GM18511 (cell line): ENCODE data around the gene SPSB2.
"Not testable (repeated sequence)": the region's sequence is repeated elsewhere in the genome, so short reads cannot be mapped to it uniquely, and the experiment has no call there.

ENCODE experiments used
- ATAC-seq: cut with Tn5 transposase; IDR thresholded peaks from one replicate; pipeline ENCODE4 v1.9.1; 2021; ENCODE audit warnings: mild to moderate bottlenecking, moderate library complexity; ENCODE audit not compliant: unreplicated experiment

Gene SPSB2

GRCh38 chr12:6873094-6874014 is at the start of gene SPSB2:
Gene SPSB2, minus strand, starts transcription at chr12:6873303. Its CDS starts 402 bp downstream, at chr12:6872901.
- ATAC-seq, result peak; percentile 77

DNA sequence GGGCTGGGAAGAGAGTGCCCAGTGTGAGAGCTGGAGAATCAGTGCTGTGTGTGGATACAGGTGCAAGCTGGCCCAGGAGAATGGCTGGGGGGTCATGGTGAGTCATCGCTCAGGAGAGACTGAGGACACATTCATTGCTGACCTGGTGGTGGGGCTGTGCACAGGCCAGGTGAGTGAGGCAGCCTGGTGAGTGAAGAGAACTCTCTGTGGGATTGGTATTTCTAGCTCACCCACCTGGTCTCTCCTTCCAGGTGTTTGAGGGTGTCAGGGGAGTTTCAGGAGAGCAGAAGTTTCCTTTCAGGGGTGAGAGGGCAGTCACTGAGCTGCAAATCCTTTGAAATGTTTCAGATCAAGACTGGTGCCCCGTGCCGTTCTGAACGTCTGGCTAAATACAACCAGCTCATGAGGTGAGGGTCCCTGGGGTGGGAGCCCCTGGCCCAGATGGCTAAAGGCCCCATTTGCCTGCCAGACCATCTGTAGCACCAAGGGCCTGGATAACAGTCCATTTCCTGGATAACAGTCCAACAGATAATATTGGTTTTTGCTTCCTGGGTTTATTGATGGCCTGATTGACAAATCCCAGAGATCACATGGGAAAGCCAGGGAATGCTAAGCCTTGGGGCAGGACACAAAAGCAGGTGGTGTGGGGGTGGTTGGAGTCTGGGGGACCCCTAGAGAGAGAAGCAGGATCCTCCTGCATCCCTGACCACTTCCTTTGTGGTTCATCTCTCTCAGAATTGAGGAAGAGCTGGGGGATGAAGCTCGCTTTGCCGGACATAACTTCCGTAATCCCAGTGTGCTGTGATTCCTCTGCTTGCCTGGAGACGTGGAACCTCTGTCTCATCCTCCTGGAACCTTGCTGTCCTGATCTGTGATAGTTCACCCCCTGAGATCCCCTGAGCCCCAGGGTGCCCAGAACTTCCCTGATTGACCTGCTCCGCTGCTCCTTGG is 49.2 kb upstream of the SPSB2 start:
- ATAC-seq, result no peak

DNA sequence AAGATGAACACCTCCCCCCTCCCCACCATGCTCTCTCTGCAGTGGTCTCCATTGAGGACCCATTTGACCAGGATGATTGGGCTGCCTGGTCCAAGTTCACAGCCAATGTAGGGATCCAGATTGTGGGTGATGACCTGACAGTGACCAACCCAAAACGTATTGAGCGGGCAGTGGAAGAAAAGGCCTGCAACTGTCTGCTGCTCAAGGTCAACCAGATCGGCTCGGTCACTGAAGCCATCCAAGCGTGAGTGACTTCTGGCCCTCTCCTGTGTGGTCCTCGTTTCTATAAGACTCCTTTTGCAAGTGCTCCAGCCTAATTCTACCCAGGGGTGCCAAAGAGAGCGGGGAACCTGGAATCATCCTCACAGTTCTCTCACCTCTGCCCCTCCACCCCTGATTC is 48.4 kb upstream of the SPSB2 start:
- ATAC-seq, result no peak

- no peak for ATAC-seq
Measured at GRCh38 chr12:6919588-6919987, 46.5 kb upstream of the SPSB2 start.

DNA sequence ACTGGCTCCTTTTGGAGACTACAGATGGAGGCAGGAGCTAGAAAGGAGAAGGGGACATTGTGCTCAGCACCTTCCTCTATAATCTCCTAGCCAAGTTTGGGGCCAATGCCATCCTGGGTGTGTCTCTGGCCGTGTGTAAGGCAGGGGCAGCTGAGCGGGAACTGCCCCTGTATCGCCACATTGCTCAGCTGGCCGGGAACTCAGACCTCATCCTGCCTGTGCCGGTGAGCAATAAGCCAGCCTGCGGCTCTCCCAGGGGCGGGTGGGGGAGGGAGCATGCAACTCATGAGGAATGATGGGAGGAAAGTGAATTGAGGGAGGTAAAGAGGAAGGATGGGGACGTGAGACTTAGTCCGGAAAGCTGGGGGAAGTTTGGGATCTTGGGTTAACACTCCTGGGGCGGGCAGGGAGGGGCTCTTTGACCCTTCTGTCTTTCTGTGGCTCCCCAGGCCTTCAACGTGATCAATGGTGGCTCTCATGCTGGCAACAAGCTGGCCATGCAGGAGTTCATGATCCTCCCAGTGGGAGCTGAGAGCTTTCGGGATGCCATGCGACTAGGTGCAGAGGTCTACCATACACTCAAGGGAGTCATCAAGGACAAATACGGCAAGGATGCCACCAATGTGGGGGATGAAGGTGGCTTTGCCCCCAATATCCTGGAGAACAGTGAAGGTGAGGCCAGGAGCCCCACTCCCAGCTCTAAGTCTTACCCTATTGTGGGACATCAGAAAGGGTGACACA is 44.6 kb upstream of the SPSB2 start:
- no peak for ATAC-seq

DNA sequence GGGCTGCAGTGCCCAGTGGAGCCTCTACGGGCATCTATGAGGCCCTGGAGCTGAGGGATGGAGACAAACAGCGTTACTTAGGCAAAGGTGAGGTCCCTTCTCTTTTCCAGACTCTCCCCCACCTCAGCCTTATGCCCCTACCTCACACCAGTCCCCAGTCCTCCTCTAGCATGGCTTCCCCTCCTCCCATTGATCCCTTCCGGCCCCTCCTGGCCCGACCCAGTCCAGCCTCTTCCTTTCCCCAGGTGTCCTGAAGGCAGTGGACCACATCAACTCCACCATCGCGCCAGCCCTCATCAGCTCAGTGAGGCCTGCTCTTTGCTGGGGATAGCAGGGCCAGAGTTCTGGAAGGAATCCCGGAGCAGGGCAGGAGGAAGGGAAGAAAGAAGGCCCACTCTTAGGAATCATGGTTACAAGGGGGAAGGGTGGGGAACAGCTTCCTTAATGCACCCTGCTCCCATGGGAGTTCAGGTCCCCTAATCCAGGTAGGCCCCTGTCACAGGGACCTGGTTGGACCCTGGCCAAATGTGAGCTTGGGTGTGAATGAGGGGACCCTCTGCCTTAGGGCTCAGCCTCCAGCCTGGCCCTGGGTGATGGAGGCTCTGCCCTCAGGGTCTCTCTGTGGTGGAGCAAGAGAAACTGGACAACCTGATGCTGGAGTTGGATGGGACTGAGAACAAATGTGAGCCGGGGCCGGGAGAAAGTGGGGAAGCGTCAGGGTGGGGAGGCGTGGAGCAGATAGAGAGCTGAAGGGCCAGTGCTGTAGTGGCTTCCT is 43.5 kb upstream of the SPSB2 start:
- no peak for ATAC-seq

- no peak for ATAC-seq
Measured at GRCh38 chr12:6915789-6916285, 42.7 kb upstream of the SPSB2 start.

- peak; percentile 17 for ATAC-seq
Measured at GRCh38 chr12:6914947-6915788, 42.1 kb upstream of the SPSB2 start.

GRCh38 chr12:6914246-6914946 is 41.3 kb upstream of the SPSB2 start, which contains the start of gene ENO2:
Gene ENO2, plus strand, starts transcription at chr12:6914580. Its CDS starts 1,253 bp downstream, at chr12:6915833.
- ATAC-seq, result peak; percentile 82

GRCh38 chr12:6912164-6912935 is 39.2 kb upstream of the SPSB2 start:
- ATAC-seq, result no peak

DNA sequence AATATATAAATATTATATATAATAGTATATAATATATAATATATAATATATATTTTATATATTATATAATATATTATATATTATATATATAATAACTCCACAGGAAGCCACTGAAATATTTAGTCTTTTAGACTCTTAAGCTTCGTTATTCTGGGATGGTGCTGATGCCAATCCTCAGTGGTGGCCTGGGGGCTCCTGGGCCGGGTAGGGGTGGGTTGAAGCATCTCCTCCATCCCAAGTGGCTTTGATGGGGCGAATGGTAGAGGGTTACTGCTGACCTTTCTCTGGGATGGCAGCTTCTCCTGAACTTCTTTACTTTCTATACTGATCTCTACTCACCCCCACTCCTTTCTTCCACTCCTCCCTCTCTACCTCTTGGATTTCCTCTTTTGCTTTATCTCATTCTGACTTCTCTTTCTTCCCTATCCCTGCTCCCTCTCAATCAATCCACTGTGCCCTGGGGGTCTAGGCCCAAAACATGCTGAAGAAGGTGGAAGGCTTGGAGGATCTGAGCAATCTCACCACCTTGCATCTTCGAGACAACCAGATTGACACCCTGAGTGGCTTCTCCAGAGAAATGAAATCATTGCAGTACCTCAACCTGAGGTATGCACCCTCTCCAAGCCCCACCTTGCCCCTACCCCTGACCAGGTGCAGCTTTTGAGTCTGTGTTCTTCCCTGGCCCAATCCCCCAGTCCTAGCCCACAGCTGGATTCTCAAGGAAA is 36.5 kb upstream of the SPSB2 start:
- ATAC-seq, result no peak

DNA sequence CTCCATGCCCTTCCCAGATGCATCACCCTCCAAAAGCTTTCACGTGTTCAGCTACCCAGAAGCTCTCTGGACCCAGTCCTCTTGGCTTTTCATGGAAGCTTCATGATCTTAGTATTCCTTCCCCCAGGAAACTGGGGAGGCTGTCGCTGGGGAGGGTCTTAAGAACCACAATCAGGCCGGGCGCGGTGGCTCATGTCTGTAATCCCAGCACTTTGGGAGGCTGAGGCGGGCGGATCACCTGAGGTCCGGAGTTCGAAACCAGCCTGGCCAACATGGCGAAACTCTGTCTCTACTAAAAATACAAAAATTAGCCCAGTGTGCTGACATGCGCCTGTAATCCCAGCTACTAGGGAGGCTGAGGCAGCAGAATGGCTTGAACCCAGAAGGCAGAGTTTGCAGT is 35.0 kb upstream of the SPSB2 start:
- not testable (repeated sequence) for ATAC-seq

DNA sequence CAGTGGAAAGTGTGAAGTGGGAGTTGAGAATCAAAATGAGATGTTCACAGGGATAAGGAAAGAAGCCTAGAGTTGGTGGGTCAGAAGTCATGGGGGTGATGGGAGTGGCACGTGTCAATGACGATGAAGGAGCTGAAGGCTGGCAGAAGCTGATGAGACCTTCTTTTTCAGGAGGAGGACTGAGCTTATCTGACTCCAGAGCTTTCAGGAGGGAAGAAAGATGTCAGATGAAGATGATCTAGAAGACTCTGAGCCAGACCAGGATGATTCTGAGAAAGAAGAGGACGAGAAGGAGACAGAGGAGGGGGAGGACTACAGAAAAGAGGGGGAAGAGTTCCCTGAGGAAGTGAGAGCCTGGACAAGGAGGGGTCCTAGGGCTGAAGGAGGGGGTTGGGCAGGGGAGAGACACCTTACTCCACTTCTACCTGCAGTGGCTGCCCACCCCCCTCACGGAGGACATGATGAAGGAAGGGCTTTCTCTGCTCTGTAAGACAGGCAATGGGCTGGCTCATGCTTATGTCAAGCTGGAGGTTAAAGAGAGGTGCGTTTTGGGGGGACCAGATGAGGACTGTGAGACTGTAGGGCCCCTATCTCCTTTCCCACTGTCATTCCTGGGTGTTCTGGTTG is 32.4 kb upstream of the SPSB2 start:
- no peak for ATAC-seq

- peak; percentile 93 for ATAC-seq
Measured at GRCh38 chr12:6904280-6905276, 31.5 kb upstream of the SPSB2 start, which contains the start of gene LRRC23. Gene LRRC23, plus strand, starts transcription at chr12:6904822. Its CDS starts 812 bp downstream, at chr12:6905634.

DNA sequence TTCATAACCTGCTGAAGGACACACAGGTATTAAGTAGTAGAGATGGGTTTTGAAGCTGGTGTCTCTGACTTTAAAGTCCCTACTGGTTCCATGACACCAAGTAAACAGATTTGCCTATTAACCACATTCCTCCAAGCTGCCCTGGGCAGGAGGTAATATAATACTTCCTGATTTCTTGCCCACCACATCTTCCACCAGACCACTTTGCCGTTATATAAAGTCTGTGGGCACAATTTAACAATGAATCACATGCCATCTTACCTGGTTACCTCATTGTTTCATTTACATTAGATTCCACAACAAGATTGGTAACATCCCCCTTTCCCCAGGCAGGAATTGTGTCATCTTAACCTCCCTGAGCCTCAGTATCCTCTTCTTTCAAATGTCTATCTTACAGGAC is 30.6 kb upstream of the SPSB2 start:
- no peak for ATAC-seq
